Type B pancreatic cell (in vitro differentiated cells): ENCODE measurements around the gene CACNA1C. TPM values are rescaled to one million over a fixed set of nuclear protein-coding genes. Genes with fewer than 3 reads are reported as not detected.
"Not testable (repeated sequence)": the region's sequence is repeated elsewhere in the genome, so short reads cannot be mapped to it uniquely, and the experiment has no call there.

Experiments used
- DNase-seq: peaks from one replicate; pipeline ENCODE4 v3.0.0; 2021; ENCODE audit warnings: mixed read lengths; ENCODE audit not compliant: unreplicated experiment; ENCODE audit errors: extremely low spot score
- H3K27ac Mint-ChIP-seq: 2 replicates; pipeline ENCODE4 v1.8.0; 2021; ENCODE audit warnings: mild to moderate bottlenecking, mixed read lengths
- H3K27me3 Mint-ChIP-seq: 2 replicates; pipeline ENCODE4 v1.8.0; 2021; ENCODE audit warnings: mixed read lengths
- H3K36me3 Mint-ChIP-seq: 2 replicates; pipeline ENCODE4 v1.8.0; 2021; ENCODE audit warnings: mixed read lengths
- H3K4me1 Mint-ChIP-seq: one replicate; pipeline ENCODE4 v1.8.0; 2021; ENCODE audit warnings: mixed read lengths; ENCODE audit not compliant: unreplicated experiment
- H3K4me3 Mint-ChIP-seq: 2 replicates; pipeline ENCODE4 v1.8.0; 2021; ENCODE audit warnings: mild to moderate bottlenecking, mixed read lengths
- H3K9me3 Mint-ChIP-seq: 2 replicates; pipeline ENCODE4 v1.8.0; 2021; ENCODE audit warnings: mixed read lengths
- CTCF ChIP-seq: fragments of 200-600 bp; sonication (generic); conservative IDR thresholded peaks from 2 replicates; pipeline ENCODE4 v1.5.0; 2021; ENCODE audit warnings: antibody characterized with exemption, mild to moderate bottlenecking
- total RNA-seq: library from RNA; stranded (reverse); gene quantifications from 2 replicates; pipeline ENCODE4 v1.2.1, GENCODE V29; 2021; ENCODE audit warnings: low replicate concordance

CACNA1C gene
- total RNA-seq, 1 donor from 2014 or later = 14.3 TPM

DNA sequence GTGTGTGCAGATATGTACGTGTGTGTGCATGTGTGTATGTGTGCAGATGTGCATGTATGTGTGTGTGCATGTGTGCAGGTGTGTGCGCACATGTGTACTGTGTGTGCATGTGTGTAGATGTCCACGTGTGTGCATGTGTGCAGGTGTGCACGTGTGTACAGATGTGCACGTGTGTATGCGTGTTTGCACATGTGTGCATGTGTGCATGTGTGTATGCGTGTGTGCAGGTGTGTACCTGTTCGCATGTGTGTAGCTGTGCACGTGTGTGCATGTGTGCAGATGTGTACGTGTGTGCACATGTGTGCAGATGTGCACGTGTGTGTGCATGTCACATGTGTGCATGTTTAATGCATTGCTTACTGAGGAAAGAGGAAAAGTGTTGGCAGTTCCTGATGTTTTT is 686.3 kb downstream of the CACNA1C start:
- H3K4me3 Mint-ChIP-seq = no peak overlapping the region
- no peaks in the 10 kb centered on the region for H3K4me1 Mint-ChIP-seq
- H3K36me3 Mint-ChIP-seq = no peaks in the 10 kb centered on the region
- no peak for TF ChIP-seq CTCF
- DNase-seq = no peak
- H3K9me3 Mint-ChIP-seq = no peaks in the 10 kb centered on the region
- no peak overlapping the region for H3K27ac Mint-ChIP-seq
- H3K27me3 Mint-ChIP-seq = peaks cover 73% of the 10 kb centered on the region

- Mint-ChIP-seq H3K27me3 (peaks cover 73% of the 10 kb centered on the region), H3K4me1 (no peaks in the 10 kb centered on the region), H3K9me3 (no peaks in the 10 kb centered on the region), H3K36me3 (no peaks in the 10 kb centered on the region), H3K4me3 (no peak overlapping the region), H3K27ac (no peak overlapping the region)
- TF ChIP-seq CTCF = peak; percentile 78
- DNase-seq = no peak
These were observed 687.2 kb downstream of the CACNA1C start for GRCh38 chr12:2739832-2740641.

DNA sequence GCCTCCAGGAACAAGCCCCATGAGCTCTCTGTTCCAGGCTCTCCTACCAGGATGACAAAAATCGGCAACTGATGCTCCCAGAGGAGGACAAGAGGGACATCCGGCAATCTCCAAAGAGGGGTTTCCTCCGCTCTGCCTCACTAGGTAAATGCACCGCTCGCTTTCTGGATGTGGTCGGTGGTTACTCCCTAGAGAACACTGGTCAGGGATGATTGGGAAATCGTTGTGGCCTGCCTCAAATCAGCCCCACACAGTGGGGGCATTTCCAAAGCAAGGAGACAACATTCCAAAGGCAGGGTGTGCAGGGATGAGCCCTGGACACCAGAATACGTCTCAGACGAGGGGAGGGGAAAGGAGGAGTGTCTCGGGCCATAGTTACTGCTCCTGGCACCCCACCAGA is 689.2 kb downstream of the CACNA1C start:
- not testable (repeated sequence) for H3K36me3 Mint-ChIP-seq, H3K27ac Mint-ChIP-seq, H3K4me3 Mint-ChIP-seq, H3K4me1 Mint-ChIP-seq, DNase-seq, H3K9me3 Mint-ChIP-seq
- H3K27me3 Mint-ChIP-seq = peaks cover 70% of the 10 kb centered on the region

- no peak overlapping the region for H3K27ac Mint-ChIP-seq
- peaks cover 72% of the 10 kb centered on the region for H3K27me3 Mint-ChIP-seq
- DNase-seq = no peak
- TF ChIP-seq CTCF = no peak
- no peaks in the 10 kb centered on the region for H3K4me1 Mint-ChIP-seq
- H3K4me3 Mint-ChIP-seq = no peak overlapping the region
- H3K36me3 Mint-ChIP-seq = no peaks in the 10 kb centered on the region
- H3K9me3 Mint-ChIP-seq = no peaks in the 10 kb centered on the region
These were observed 690.7 kb downstream of the CACNA1C start for GRCh38 chr12:2743478-2743877.

GRCh38 chr12:2745655-2746054 is 692.9 kb downstream of the CACNA1C start:
- H3K4me1 Mint-ChIP-seq = no peaks in the 10 kb centered on the region
- no peaks in the 10 kb centered on the region for H3K9me3 Mint-ChIP-seq
- no peak for TF ChIP-seq CTCF

More at GRCh38 chr12:2745655-2746054, 692.9 kb downstream of the CACNA1C start:
- Mint-ChIP-seq H3K27me3 (peaks cover 73% of the 10 kb centered on the region), H3K27ac (no peak overlapping the region), H3K36me3 (no peaks in the 10 kb centered on the region), H3K4me3 (no peak overlapping the region)
- DNase-seq = no peak

Other genes starting within 250 kb of the CACNA1C start
- 0.12 and 0.95 TPM in 2 replicates for gene LRTM2, start 232.4 kb upstream of the CACNA1C start, total RNA-seq
- gene CACNA2D4, start 134.3 kb upstream of the CACNA1C start, total RNA-seq = 0.87 and 1.1 TPM in 2 replicates
- gene DCP1B, start 48.5 kb upstream of the CACNA1C start, total RNA-seq = 22.3 and 29.8 TPM in 2 replicates